ENCODE measurements around the gene MPO.

MPO gene

DNA sequence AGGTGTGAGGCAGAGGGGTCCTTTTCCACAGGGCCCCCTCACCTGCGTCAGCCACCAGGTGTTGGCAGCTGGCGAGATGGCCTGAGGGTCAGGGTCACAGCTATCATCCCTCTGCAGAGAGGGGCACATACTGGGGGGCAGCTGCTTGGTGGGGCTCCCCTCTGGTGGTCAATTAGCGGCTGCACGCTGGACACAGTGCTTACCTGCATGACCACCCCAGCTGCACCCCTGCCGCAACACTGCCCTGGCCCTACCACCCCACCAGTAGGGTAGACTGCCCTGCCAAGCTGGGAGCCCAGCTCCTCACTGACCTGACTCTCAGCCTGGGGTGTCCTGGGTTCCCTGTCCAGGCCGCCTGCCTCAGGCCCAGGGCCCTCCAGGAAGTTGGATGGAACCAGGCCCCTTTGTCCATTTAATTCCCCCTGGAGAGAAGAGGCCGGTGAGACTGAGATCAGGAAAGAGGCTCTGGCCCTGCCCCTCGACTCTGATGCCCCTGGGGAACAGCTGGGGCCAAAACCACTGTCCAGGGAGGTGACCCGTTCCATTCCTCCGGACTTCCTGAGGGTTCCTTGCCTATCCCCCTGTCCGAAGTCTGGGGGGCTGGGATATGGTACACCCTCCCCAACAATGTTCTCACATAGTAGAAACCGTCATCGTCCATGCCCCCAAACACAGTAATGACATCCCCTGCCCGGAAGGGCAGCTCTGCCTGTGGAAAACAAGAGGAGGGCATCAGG lies 24.2 kb upstream of the MPO start:
- Mint-ChIP-seq H3K4me3 (no peak overlapping the region), H3K4me1 (ENCODE audit: low read depth) (peaks cover 1% of the 10 kb centered on the region), H3K27me3 (ENCODE audit: low read depth) (peaks cover under 1% of the 10 kb centered on the region), H3K9me3 (no peaks in the 10 kb centered on the region), H3K27ac (no peak overlapping the region), H3K36me3 (ENCODE audit: low read depth) (peaks cover 18% of the 10 kb centered on the region)
- no peak for DNase-seq (ENCODE audit: low spot score)

DNA sequence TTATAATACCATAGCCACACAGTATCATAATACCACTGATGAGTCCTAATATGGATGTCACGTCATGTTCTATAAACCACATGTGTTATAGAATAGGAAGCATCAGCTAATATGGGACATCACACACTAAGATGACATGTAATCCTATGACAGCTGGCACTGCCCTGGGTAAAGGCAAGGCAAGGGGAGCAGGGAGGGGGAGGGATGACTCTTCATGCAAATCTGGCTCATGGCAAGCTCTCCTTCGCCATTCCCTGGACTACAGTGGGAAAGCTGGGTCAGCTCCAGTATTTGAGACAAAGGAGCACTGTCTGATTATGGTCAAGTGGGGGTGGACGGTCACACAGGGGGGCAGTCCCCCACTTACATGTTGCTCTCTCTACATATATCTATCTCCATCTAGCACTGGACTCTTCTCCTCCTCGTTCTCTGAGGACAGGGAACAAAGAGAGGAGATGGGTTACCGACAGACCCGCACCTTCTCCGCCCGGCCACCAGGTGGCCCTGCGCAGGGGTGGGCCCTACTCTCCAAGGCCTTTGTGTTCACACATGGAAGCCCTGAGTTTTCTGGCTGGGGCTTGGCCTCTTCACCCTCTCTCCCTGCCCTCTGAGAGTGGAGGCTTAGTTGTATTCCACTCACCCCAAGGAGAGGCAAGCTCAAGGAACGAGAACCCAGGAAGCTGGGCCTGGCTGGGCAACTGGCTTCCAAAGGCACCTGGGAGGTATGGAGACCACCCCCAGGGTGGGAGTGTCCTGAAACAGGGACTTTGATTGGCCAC lies 23.4 kb upstream of the MPO start:
- peaks cover 16% of the 10 kb centered on the region for H3K36me3 Mint-ChIP-seq (ENCODE audit: low read depth)
- DNase-seq (ENCODE audit: low spot score) = no peak
- no peak overlapping the region for H3K27ac Mint-ChIP-seq
- peaks cover 6% of the 10 kb centered on the region for H3K27me3 Mint-ChIP-seq (ENCODE audit: low read depth)
- H3K4me1 Mint-ChIP-seq (ENCODE audit: low read depth) = peaks cover 1% of the 10 kb centered on the region
- no peak overlapping the region for H3K4me3 Mint-ChIP-seq
- H3K9me3 Mint-ChIP-seq = no peaks in the 10 kb centered on the region

DNA sequence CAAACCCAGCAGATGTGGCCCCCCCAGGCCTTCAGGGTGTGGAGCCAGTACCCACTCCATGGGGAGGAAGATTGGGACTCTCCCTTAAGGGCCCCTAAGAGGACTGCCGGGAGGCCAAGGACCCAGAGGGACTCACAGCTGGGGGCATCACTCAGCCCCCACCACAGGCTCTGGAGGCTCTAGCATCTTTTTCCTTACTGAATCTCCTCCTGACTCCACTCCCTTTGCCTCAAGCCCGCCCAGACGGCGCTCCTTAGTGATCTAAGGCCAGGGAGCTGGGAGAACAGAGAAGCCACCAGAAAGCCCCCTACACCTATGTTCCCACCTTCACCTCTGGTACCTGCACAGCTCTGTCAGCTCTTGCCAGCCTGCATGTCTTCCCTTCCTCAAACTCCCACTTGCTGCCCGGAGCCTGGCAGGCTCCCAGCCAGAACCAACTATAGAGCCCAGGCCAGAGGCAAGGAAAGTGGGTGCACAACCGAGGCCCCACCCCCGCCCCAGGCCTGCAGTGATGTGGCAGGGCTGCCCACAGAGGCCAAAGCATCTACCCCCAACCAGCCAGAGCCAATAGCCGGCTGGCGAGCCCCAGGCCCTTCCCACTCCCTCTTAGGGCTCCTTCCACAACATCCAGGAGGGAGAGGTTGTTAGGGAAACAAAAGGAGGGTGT lies 22.3 kb upstream of the MPO start:
- peaks cover 15% of the 10 kb centered on the region for H3K36me3 Mint-ChIP-seq (ENCODE audit: low read depth)
- H3K27me3 Mint-ChIP-seq (ENCODE audit: low read depth) = peaks cover 9% of the 10 kb centered on the region
- no peaks in the 10 kb centered on the region for H3K9me3 Mint-ChIP-seq
- no peak overlapping the region for H3K4me3 Mint-ChIP-seq
- H3K4me1 Mint-ChIP-seq (ENCODE audit: low read depth) = peaks cover 1% of the 10 kb centered on the region
- no peak for DNase-seq (ENCODE audit: low spot score)
- H3K27ac Mint-ChIP-seq = no peak overlapping the region

DNA sequence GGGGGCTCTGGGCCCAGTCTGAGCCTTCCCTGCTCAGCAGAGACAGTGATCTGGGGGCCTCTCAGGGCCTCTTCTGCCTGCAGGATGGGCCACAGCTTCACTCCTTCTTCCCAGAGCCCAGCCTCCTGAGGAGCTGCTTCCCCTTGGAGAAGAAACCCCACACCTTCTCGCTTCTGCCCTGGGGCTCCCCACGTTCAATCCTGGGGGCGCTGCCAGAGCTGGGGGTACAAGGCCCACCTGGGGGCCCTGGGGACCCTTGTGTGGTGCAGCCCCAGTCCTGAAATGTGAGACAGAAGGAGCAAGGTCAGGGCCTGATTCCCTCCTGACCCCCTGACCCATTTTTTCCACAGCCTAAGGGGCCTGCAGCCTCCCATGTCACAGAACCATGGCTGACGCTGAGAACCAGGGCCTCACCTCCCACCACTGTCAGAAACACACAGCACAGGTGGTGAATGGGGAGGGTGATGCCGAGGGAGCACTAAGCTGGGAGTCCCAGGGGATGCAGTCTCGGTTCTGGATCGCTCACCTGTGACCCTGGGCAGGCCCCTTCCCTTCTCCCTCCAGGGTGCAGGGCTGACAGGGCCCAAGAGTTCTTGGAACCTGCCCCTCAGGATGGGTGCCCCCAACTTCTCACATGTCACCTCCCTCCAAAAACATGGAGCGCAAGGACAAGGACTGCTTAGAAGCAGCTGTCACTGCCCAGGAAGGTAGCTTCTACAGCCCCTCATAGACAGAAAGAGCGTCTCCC lies 21.6 kb upstream of the MPO start:
- no peak for DNase-seq (ENCODE audit: low spot score)
- H3K4me3 Mint-ChIP-seq = no peak overlapping the region
- peaks cover 1% of the 10 kb centered on the region for H3K4me1 Mint-ChIP-seq (ENCODE audit: low read depth)
- no peaks in the 10 kb centered on the region for H3K9me3 Mint-ChIP-seq
- peaks cover 13% of the 10 kb centered on the region for H3K27me3 Mint-ChIP-seq (ENCODE audit: low read depth)
- H3K36me3 Mint-ChIP-seq (ENCODE audit: low read depth) = peaks cover 13% of the 10 kb centered on the region
- H3K27ac Mint-ChIP-seq = no peak overlapping the region

DNA sequence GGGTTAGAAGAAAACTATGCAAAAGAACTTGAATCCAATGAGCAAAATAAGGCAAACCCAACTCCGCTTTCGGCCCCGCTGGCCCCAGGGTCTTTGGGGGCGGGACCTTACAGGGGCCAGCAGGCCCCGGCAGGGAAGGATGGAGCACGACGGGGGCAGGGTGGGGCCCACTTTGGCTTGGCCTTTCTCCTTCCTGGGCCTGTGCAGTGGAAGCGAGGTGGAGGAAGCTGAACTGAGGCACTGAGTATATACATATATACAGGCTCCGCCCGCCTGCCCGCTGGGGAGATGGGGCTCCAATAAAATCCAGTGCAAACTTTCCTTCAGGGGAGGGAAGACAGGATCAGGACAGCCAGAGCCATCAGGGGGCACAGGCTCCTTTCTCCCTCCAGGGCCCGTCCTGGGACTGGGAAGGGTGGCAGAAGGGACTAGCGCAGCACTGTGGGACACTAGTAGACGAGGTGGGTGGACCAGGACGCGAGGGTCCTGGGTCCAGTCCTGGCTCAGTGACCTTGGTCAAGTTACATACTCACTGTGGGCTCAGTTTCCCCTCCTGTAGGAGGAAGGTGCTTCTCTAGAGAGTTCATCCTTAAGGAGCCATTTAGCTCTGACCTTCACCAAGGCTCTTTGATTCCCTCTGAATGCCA lies 20.9 kb upstream of the MPO start:
- H3K4me1 Mint-ChIP-seq (ENCODE audit: low read depth) = peaks cover 1% of the 10 kb centered on the region
- no peaks in the 10 kb centered on the region for H3K9me3 Mint-ChIP-seq
- H3K4me3 Mint-ChIP-seq = no peak overlapping the region
- peaks cover 13% of the 10 kb centered on the region for H3K27me3 Mint-ChIP-seq (ENCODE audit: low read depth)
- H3K36me3 Mint-ChIP-seq (ENCODE audit: low read depth) = peaks cover 8% of the 10 kb centered on the region
- H3K27ac Mint-ChIP-seq = no peak overlapping the region
- DNase-seq (ENCODE audit: low spot score) = no peak

DNA sequence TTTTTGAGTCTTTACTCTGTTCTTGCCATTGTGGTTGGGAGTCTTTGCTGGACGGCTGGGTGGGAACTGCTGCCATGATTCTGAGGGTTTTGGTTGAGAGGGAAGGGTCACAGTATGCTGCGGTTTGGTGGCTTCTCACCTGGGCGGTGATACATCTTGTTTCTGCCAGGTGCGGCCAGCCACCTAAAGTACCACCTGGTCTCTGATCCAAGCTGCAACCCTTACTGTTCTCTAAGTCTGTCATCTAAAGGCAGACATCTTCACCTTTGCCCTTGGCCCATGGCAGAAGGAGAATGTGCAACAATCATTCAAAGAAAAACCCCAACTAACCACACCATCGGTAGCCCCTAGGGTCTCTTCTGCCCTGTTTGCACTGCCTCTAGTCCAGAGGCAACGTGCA lies 19.6 kb upstream of the MPO start:
- Mint-ChIP-seq H3K27ac (no peak overlapping the region), H3K4me1 (ENCODE audit: low read depth) (peaks cover 1% of the 10 kb centered on the region), H3K27me3 (ENCODE audit: low read depth) (peaks cover 13% of the 10 kb centered on the region), H3K9me3 (no peaks in the 10 kb centered on the region), H3K4me3 (no peak overlapping the region), H3K36me3 (ENCODE audit: low read depth) (peaks cover 8% of the 10 kb centered on the region)
- DNase-seq (ENCODE audit: low spot score) = no peak

DNA sequence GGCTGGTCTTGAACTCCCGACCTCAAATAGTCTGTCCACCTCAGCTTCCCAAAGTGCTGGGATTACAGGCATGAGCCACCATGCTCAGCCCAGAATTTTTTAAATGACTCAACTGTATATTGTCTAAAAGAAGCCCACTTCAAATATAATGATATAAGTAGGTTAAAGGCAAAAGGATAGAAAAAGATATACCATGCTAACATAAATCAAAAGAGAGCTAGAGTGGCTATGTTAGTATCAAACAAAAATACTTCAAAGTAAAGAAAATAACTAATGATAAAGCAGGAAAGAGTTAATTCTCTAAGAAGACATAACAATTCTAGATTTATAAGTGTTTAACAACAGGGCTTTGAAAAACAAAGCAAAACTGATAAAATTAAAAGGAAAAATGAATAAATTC lies 13.3 kb upstream of the MPO start:
- Mint-ChIP-seq H3K4me3 (no peak overlapping the region), H3K27ac (no peak overlapping the region)

DNA sequence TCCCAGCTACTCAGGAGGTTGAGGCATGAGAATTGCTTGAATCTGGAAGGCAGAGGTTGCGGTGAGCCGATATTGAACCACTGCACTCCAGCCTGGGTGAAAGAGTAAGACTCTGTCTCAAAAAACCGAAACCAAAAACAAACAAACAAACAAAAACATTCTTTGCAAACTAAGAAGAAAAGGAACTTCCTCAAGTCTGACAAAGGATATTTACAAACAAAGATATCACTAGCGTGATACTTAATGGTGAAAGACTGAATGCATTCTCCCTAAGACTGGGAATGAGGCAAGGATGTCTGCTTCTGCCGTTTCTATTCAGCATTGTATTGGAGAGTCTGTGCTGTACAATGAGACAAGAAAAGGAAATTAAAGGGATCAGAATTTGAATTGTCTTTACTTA lies 10.5 kb upstream of the MPO start:
- Mint-ChIP-seq H3K4me3 (no peak overlapping the region), H3K36me3 (ENCODE audit: low read depth) (no peaks in the 10 kb centered on the region), H3K9me3 (no peaks in the 10 kb centered on the region), H3K4me1 (ENCODE audit: low read depth) (no peaks in the 10 kb centered on the region), H3K27ac (no peak overlapping the region), H3K27me3 (ENCODE audit: low read depth) (peaks cover 47% of the 10 kb centered on the region)
- DNase-seq (ENCODE audit: low spot score) = no peak

More for the DNA sequence above, 13.3 kb upstream of the MPO start:
- Mint-ChIP-seq H3K27me3 (ENCODE audit: low read depth) (peaks cover 45% of the 10 kb centered on the region), H3K4me1 (ENCODE audit: low read depth) (no peaks in the 10 kb centered on the region), H3K9me3 (no peaks in the 10 kb centered on the region), H3K36me3 (ENCODE audit: low read depth) (no peaks in the 10 kb centered on the region)
- no peak for DNase-seq (ENCODE audit: low spot score)

DNA sequence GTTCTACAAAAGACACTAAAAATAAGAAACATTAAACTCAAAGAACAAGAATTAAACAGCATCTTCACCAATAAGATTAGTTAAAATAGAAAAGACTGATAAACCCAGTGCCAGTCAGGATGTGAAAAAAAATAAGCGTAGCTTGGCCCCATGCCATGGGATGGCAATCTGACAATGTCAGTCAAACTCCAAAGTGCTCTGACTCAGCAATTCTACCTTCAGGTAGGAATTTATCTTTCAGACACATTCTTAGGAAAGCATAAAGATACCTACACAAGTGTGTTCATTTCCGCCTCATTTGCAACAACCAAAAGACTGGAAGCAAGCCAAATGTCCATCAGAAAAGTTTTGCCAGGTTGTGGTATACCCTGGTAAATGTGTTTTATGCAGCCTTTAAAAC lies 9.1 kb upstream of the MPO start:
- Mint-ChIP-seq H3K4me1 (ENCODE audit: low read depth) (no peaks in the 10 kb centered on the region), H3K27me3 (ENCODE audit: low read depth) (peaks cover 44% of the 10 kb centered on the region), H3K27ac (no peak overlapping the region), H3K36me3 (ENCODE audit: low read depth) (no peaks in the 10 kb centered on the region), H3K9me3 (no peaks in the 10 kb centered on the region), H3K4me3 (no peak overlapping the region)
- DNase-seq (ENCODE audit: low spot score) = no peak

DNA sequence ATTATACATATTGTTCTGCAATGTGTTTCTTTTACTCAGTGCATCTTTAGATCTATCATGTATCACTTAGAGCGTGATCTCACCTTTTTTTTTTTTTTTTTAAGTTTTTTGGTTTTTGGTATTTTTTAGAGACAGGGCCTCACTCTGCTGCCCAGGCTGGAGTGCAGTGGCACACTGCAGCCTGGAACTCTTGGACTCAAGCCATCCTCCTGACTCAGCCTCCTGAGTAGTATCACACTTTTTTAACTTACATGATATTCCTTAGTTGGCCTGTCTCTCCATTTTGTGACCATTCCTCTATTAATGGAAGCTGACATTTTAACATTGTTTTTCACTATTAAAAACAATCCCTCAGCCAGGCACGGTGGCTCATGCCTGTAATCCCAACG lies 4.7 kb upstream of the MPO start:
- no peak overlapping the region for H3K27ac Mint-ChIP-seq
- no peaks in the 10 kb centered on the region for H3K36me3 Mint-ChIP-seq (ENCODE audit: low read depth)
- DNase-seq (ENCODE audit: low spot score) = no peak
- no peaks in the 10 kb centered on the region for H3K4me1 Mint-ChIP-seq (ENCODE audit: low read depth)
- H3K4me3 Mint-ChIP-seq = no peak overlapping the region
- peaks cover 31% of the 10 kb centered on the region for H3K27me3 Mint-ChIP-seq (ENCODE audit: low read depth)
- H3K9me3 Mint-ChIP-seq = no peaks in the 10 kb centered on the region

DNA sequence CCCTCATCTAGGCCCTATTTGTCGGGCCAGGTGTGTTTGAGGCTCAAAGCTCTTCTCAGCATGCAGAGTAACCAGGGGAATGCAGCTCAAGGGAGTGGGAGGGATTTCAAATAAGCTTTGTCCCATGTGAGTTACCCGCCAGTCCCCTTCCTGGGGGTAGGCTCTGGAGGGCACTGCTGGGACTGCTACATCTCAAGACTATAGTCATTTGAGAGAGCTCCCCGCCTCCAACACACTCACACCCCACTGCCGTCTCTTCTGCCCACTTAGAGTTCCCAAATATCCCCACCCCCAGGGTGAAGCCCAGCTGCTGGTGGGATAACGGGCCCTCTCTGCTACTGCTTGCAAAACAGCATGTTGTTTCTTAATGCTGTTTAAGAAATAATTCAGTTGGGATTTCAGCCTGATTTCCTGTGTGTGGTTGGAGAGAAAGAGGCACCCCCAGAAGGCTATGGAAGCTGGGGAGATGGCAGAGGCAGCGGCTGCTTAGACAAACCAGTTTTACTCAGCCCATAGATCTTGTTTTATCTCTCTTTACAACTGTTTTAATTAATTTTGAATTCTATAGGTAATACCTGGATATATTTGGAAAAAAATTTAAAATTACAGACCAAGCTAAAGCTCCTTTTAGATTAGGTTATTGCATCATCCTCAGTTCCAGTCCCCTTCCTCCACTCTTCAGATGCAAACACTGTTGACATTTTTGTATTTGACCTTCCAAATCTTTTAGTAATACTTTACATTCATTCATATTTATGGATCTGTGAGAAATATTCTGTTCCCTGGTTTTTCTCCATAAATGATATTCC lies 4.1 kb upstream of the MPO start:
- Mint-ChIP-seq H3K9me3 (no peaks in the 10 kb centered on the region), H3K4me1 (ENCODE audit: low read depth) (peaks cover under 1% of the 10 kb centered on the region), H3K27me3 (ENCODE audit: low read depth) (peaks cover 31% of the 10 kb centered on the region), H3K4me3 (no peak overlapping the region), H3K27ac (no peak overlapping the region), H3K36me3 (ENCODE audit: low read depth) (no peaks in the 10 kb centered on the region)
- no peak for DNase-seq (ENCODE audit: low spot score)

DNA sequence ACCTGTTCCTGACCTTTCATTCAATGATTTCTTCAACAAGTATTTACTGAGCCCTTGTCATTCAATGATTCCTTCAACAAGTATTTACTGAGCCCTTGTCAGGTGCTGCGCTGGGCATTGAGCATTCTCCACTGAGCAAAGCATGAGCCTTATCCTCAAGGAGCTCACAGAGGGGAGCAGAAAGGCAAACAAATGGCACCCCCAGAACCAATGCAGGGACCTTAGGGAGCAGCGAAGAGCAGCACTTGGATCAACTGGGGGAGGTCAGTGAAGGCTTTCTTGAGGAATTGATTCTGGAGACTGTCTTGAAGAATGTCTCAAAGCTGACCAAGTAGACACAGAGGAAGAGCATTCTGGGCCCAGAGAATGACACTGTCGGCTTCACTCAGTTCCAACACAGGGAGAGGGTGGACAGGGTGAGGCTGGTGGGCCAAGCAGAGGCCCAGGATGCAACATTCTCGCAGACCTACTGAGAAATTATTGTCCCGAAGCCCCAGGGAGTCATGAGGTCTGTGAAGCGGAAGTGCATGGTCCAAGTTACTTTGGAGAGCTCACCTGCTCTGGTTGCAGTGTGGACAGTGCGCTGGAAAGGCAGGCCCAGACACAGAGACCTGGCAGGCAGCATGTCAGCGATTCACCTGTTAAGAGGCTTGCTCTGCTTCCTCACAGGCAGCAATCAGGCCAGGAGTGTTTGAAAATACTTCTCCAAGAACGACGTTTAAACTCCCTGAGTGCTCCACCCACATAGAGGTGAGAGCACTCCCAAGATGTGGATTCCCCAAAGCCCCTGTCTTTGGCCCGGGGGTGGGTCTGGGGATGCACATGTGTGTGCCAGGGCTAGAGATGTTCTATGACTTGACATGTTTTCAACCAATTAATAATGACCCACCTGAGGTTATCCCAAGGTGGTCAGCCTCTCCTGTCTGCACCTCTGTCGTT lies 3.2 kb upstream of the MPO start:
- H3K27ac Mint-ChIP-seq = no peak overlapping the region
- no peak overlapping the region for H3K4me3 Mint-ChIP-seq
- peaks cover 34% of the 10 kb centered on the region for H3K27me3 Mint-ChIP-seq (ENCODE audit: low read depth)
- H3K9me3 Mint-ChIP-seq = no peaks in the 10 kb centered on the region
- H3K4me1 Mint-ChIP-seq (ENCODE audit: low read depth) = peaks cover 3% of the 10 kb centered on the region
- DNase-seq (ENCODE audit: low spot score) = no peak
- H3K36me3 Mint-ChIP-seq (ENCODE audit: low read depth) = no peaks in the 10 kb centered on the region
